NCI-H2081 treated with DMSO at 0.1 percent for 48 hours (cell line): Measurements from ENCODE around the gene PDE11A.

Experiments used
- DNase-seq: peaks from one replicate; lab custom pipeline; 2025; lab: John Stamatoyannopoulos, UW

The PDE11A gene

GRCh38 chr2:177628831-177629230 is 443.7 kb downstream of the PDE11A start:
- no peak for DNase-seq

GRCh38 chr2:177625744-177626650 is 446.6 kb downstream of the PDE11A start:
- DNase-seq: no peak

- no peak for DNase-seq
Measured at GRCh38 chr2:177622521-177622920, 450.1 kb downstream of the PDE11A start.

GRCh38 chr2:177619986-177620385 is 452.6 kb downstream of the PDE11A start:
- DNase-seq: no peak

GRCh38 chr2:177619461-177619860 is 453.1 kb downstream of the PDE11A start:
- no peak for DNase-seq

GRCh38 chr2:177618255-177619253 is 454.0 kb downstream of the PDE11A start:
- DNase-seq: peak; percentile 76

GRCh38 chr2:177617849-177618248 is 454.7 kb downstream of the PDE11A start:
- DNase-seq: no peak

- no peak for DNase-seq
Measured at GRCh38 chr2:177616731-177617130, 455.8 kb downstream of the PDE11A start.

GRCh38 chr2:177616066-177616465 is 456.5 kb downstream of the PDE11A start:
- no peak for DNase-seq

- DNase-seq: no peak
Measured at GRCh38 chr2:177612659-177613058, 459.9 kb downstream of the PDE11A start.

- DNase-seq: no peak
Measured at GRCh38 chr2:177611310-177611886, 461.2 kb downstream of the PDE11A start.

- DNase-seq: no peak
Measured at GRCh38 chr2:177610813-177611212, 461.8 kb downstream of the PDE11A start.

GRCh38 chr2:177606636-177607035 is 465.9 kb downstream of the PDE11A start:
- no peak for DNase-seq

- no peak for DNase-seq
Measured at GRCh38 chr2:177604271-177605065, 468.1 kb downstream of the PDE11A start.

GRCh38 chr2:177603768-177604167 is 468.8 kb downstream of the PDE11A start:
- no peak for DNase-seq

- DNase-seq: no peak
Measured at GRCh38 chr2:177603181-177603580, 469.4 kb downstream of the PDE11A start.

GRCh38 chr2:177602611-177603164 is 469.9 kb downstream of the PDE11A start:
- DNase-seq: no peak

- no peak for DNase-seq
Measured at GRCh38 chr2:177600917-177601316, 471.7 kb downstream of the PDE11A start.

- no peak for DNase-seq
Measured at GRCh38 chr2:177599956-177600355, 472.6 kb downstream of the PDE11A start.

GRCh38 chr2:177599139-177599688 is 473.4 kb downstream of the PDE11A start:
- DNase-seq: no peak
